Left cardiac atrium (tissue), 4 donors: ENCODE data around the gene RLIM. TPM values are rescaled to one million over a fixed set of nuclear protein-coding genes. Genes with fewer than 3 reads are reported as not detected.
"Not testable (repeated sequence)": the region's sequence is repeated elsewhere in the genome, so short reads cannot be mapped to it uniquely, and the experiment has no call there.

ENCODE experiments used
- ATAC-seq, 2 donors: fragments of 200-7000 bp; cut with Tn5 transposase; one replicate each; pipeline ENCODE4 v1.9.1; 2020; ENCODE audit warnings: mild to moderate bottlenecking in 2 of 2, moderate library complexity in 2 of 2
- DNase-seq: peaks from one replicate; pipeline ENCODE4 v3.0.0-alpha.2; 2020
- intact Hi-C, 2 donors: fragments of 100-400 bp; cut with DNase I; formaldehyde crosslinking; loops; one replicate each; pipeline versions ENCODE4 v1.14.1 to v1.15.1; 2022 to 2023
- long read RNA-seq: library from polyadenylated mRNA; unstranded; transcript quantifications from one replicate; pipeline ENCODE4 v2.0.0, GENCODE V29; 2021
- total RNA-seq, 2 donors: library from RNA; stranded (reverse); fragmentation: NEBNext Ultra II Directional; extraction: Animal tissue kit (Norgen Biotek cat#: 25700); gene quantifications; one replicate each; pipeline ENCODE4 v1.2.1, GENCODE V29; 2021
- donor health status: DM: no; HTN: yes; CAD: no.
- donor health status: DM: no; HTN: yes; CAD: no; lungs with severe emphysema.
- donor health status: DM: yes; HTN: yes; CAD: no.
- donor health status: Dilated cardiomyopathy.

Gene RLIM
- total RNA-seq = 10 to 100 TPM; 19.9 to 32.1 TPM
- long read RNA-seq, full-length matches to known transcripts = 11 of 14 reads
- long read RNA-seq, partial matches to known transcripts = 0 of 14 reads
- long read RNA-seq, other reads (novel, unspliced or antisense) = 3 of 14 reads

DNA sequence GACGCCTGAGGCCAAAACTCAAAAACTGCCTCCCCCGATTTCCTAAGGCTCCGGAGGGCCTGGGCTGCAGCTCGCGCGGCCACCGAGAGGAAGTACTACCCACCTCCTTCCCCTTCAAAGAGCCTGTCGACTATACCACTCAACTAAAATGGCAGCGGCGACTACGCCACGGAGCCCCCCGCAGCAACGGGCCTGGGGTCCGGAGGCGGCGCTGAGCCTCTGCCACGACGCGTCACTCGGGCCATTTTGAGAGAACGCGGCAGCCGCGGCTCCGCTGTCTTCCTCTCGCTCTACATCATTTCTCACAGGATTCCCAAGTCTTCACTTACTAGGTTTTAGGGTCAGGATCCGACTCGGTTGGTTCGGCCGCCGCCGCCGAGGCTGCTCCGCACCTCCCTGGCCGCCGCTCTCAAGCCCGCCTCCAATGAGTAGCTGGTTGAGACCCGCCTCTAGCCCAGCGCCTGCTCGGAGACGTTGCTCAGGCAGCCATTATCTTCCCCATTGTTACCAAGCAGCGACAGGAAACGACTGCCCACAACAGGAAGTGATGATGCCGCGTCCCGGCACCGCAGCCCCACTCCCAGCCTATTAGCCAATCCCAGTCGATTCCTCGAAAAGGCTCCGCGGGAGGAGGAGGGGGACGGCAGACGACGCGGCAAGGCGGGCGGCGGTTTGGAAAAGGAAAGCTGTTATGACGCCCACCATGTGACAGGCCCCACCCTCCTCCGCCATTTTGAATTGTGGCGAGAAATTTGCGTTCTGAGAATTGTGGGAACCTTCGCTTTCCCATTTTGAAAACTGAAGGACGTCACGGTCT, at the start of gene RLIM:
Gene RLIM, minus strand, starts transcription at position 532 of the 817 bp plus-strand sequence. CDS start 18,647 bp downstream, outside the sequence.
- intact Hi-C loops = no loop called here
- ATAC-seq = peak; percentile 99 to 100

DNA sequence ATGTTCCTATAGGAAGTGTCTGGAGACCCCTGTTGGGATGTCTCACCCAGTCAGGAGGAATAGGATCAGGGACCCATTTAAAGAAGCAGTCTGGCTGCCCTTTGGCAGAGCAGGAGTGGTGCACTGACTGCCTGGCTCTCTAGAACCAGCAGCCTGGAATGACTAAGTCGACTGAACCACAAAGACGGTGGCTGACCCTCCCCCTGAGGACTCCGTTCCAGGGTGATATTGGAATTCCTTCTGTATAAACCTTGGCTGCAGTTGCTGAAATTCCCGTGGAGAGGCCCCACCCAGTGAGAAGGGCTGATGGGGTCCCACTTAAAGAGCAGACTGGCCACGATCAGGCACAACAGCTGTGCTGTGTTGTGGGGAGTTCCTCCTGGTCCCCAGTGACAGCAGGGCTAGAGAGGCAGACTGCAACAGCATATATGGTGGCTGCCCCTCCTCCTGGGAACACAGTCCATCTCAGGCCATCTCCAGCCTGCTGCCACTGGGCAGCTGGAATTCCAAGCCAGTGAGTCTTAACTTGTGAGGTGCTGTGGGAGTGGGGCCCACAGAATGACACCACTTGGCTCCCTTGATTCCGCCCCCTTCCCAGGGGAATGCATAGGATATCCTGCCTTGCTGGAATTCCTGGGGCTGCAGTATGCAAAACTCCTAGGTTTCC, 41.8 kb upstream of the RLIM start:
- no peak for ATAC-seq
- DNase-seq = no peak
- intact Hi-C loops = no loop called here

More for the DNA sequence above, at the start of gene RLIM:
- peak; percentile 94 for DNase-seq

- ATAC-seq, intact Hi-C loops, DNase-seq: not testable (repeated sequence)
These were observed 40.5 kb upstream of the RLIM start for GRCh38 chrX:74654953-74655352.

DNA sequence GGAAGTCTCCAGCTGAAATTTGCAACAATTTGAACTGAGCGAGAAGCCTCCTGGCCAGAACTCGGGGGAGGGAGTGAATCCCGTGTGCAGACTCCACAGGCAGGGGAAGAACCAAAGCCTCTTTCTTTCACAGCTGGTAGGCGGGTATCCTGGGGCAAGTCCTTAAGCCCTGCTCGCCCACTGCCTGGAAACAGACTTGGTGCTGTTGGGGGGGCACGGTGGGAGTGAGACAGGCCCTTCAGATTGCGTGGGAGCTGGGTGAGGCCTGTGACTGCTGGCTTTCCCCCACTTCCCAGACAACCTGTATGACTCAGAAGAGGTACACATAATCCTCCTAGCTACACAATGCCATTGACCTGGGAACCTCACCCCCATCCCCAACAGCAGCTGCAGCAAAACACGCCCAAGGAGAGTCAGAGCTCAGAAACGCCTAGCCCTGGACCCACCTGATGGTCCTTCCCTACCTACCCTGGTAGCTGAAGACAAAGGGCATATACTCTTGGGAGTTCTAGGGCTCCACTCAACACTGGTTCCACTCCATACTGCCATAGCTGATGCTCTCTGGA, 22.4 kb upstream of the RLIM start:
- intact Hi-C loops = no loop called here
- ATAC-seq = no peak
- DNase-seq = no peak

GRCh38 chrX:74613370-74614092, 893 bp downstream of the RLIM start:
- intact Hi-C loops = no loop called here
- DNase-seq (no peak), ATAC-seq (peak in 1 of 2 donors; percentile 19)

- no peak for DNase-seq
- intact Hi-C loops = no loop called here
- ATAC-seq = no peak
These were observed 7.6 kb downstream of the RLIM start for GRCh38 chrX:74606799-74607198.

DNA sequence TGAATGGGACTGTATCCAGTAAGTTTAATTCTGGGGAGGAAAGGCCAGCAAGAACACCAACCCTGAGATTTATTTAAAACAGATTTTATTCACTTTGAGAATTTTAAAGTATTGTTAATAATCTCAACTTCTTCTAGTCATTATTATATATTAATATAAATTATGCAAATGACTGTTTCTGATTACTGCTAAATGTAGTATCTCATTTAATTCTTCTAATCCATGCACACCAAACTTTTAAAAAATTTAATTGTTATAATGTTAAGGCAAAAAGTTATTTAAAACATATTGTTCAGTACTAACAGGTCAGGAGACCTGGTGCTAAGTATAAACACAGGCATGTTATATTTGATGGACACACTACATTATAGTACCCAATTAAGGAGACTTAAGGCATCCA, 8.1 kb downstream of the RLIM start:
- intact Hi-C loops = no loop called here
- ATAC-seq (no peak), DNase-seq (no peak)

DNA sequence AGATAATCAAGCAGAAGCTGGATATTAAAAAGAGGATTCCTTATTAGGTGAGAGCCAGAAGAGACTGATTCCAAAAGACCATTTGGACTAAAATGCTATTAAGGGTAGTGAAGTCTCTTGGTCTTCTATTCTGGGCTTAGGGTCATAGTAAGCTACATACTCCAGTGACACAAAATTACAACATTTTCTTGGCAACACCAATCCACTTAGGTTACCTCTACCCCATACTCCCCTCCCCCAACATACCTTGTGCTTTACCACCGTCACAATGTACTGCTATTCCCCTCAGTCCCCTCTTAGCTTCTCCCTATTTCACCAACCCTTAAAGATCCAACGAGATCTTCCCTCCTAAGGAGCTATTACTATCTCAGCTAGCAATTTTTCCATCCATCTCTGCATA, 11.4 kb downstream of the RLIM start:
- no peak for ATAC-seq
- intact Hi-C loops = no loop called here
- no peak for DNase-seq

DNA sequence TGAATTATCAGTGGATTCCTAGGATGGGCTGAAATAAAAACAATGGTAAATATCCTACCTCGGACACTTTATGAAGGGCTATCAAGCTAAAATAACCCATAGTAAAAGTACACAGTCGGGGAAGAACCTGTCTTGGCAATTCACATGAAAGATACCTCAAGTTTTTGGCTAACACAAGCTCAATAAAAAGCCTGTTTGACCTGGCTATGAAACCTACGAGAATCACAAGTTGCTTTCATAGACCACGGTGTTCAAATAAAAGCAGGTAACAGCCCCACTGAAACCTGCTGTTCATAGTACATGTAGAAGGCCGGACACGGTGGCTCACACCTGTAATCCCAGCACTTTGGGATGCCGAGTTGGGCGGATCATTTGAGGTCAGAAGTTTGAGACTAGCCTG, 12.3 kb downstream of the RLIM start:
- DNase-seq (no peak), ATAC-seq (no peak)
- intact Hi-C loops = no loop called here

DNA sequence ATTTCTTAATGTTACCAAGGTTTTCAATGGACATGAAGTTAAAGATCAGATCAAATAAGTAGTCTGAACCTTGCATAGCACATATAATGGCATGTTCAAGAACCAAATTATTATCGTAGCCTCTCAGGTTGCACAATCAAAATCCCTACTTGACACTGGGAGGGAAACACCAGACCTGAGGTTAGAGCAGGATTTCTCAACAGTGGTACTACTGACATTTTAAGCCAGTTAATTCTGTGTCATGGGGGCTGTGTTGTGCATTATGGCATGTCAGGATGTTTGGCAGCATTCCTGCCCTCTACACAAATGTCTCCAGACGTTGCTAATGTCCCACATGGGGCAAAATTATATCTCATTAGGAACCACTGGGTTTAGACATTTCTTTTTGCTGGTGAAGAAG, 20.8 kb downstream of the RLIM start:
- intact Hi-C loops = no loop called here
- DNase-seq (no peak), ATAC-seq (no peak)

DNA sequence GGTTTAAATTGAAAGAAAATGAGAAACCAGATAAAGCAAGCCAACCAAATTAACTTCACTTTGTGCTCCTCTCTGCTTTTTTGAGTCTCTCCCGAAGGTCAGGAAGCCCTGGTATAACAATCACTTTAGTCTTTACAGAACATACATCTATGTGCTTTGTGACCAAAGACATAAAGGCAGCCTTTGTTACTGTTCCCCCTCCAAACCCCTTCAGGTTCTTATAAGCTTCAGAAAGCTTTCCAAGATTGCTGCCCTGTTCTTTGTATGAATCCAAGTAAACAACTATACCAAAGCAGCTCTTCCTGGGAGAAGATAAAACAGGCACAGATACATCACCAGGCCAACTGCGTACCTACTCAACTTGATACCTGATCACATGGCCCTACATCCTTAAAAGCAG, 28.7 kb downstream of the RLIM start:
- ATAC-seq (no peak), DNase-seq (no peak)
- intact Hi-C loops = no loop called here

GRCh38 chrX:74579597-74580198, 34.7 kb downstream of the RLIM start:
- intact Hi-C loops = no loop called here
- DNase-seq (no peak), ATAC-seq (no peak)

DNA sequence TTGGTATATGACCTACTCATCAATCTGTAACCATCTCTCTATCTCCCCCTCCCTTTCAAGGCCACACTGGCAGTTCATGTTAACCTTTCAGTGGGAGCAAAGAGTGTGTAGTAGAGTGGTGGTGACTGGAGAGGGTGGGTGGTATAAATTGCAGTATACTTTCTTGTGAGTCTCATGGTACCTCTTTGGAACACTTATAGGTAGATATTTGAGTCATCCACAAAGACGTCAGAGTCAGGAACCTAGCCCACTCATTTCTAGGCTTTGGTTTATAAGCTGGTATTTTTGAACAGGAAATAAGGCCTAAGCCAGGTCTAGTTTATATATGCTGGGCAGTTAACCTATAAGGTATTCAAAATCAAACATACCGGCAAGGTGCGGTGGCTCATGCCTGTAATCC, 36.3 kb downstream of the RLIM start:
- intact Hi-C loops = no loop called here
- no peak for DNase-seq
- no peak for ATAC-seq

DNA sequence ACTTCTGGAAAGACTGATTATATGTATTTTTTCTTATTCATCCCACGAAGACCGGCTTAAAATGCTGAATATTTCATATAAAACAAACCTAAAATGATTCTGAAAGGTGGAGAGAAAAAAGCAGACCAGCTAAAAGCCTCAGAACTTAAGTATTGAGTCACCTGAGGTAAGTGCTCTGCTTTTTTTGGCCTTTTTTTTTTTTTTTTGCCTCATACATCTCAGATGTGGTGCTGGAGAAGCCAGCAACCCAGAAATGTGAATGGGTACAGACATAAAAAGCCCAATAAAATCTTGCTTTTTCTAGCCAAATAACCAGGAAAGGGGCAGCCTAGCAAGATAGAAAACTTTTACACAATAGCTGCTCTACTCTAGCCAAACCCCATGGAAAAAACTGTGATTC, 57.0 kb downstream of the RLIM start:
- intact Hi-C loops = no loop called here
- no peak for DNase-seq
- ATAC-seq = no peak

GRCh38 chrX:74551934-74552333, 62.5 kb downstream of the RLIM start:
- DNase-seq (no peak), ATAC-seq (no peak)
- intact Hi-C loops = no loop called here

GRCh38 chrX:74550295-74550802, 64.1 kb downstream of the RLIM start:
- ATAC-seq = peak; percentile 91 to 95
- intact Hi-C loops = loop anchor here in 1 of 2 donors (1.0 kb wide), 1 partner anchor 167 kb away; no protein-coding TSS in a partner anchor

DNA sequence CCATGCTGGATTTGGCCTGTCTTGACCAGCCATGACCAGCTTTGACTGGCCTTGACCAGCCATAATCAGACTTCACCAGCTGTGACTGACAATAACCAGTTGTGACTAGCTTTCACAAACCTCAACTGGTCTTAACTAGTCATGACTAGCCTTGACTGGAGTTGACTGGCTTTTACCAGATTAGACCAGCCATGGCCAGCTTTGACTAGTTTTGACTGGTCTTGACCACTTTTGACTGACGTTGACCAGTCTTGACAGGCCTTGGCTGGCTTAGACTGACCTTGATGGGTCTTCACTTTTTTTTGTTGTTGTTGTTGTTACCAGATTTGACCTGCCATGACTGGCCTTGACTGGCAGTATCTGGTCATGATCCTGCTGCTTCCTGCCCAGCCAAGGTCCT, 67.4 kb downstream of the RLIM start:
- ATAC-seq (no peak), DNase-seq (no peak)
- intact Hi-C loops = loop anchor here in 1 of 2 donors (5.0 kb wide), 1 partner anchor 695 kb away; the partner anchor contains the start of gene XIST

More at GRCh38 chrX:74550295-74550802, 64.1 kb downstream of the RLIM start:
- DNase-seq = peak; percentile 88

DNA sequence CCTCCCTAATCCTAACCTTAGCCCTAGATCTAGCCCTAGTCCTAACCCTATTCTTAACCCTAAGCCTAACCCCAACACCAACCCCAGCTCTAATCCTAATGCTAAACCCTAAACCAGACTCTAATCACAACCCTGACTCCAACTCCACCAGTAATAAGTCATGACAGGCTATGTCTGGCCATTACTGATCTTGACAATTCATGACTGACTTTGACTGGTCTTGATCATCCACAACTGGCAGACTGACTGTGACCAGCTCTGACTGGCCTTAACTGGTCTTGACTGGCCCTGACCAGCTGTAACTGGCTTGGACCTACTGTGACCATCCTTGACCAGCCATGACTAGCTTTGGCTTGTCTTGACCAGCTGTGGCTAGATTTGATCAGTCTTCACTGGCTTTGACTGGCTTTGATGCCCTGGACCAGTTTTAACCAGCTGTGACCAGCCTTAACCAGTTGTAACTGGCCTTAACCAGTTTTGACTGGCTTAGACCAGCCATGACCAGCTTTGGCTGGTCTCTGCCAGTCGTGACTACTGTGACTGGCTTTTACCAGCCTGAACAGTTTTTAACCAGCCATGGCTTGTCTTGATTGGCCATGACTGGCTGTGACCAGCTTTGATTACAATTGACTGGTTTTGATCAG, 68.4 kb downstream of the RLIM start:
- intact Hi-C loops = loop anchor here in 1 of 2 donors (5.0 kb wide), 1 partner anchor 694 kb away; the partner anchor contains the start of gene XIST
- no peak for ATAC-seq

More for the DNA sequence above, 68.4 kb downstream of the RLIM start:
- DNase-seq = no peak
